Kidney (tissue), 14 donors: ENCODE data around the gene CTNNBL1. TPM values are rescaled to one million over a fixed set of nuclear protein-coding genes. Genes with fewer than 3 reads are reported as not detected.

ENCODE experiments used
- DNase-seq, 5 donors: peaks; one replicate each; pipeline ENCODE4 v3.0.0-alpha.2; 2013 to 2020
- FAIRE-seq: peaks from 2 replicates; lab custom pipeline; 2012; peaks lifted over from hg19 to GRCh38; lab: Jason Lieb, UNC
- H3K27ac ChIP-seq, 2 donors: one replicate each; pipeline ENCODE4 v1.7.0; 2013; ENCODE audit warnings: low read depth in 2 of 2, low read length in 2 of 2, inconsistent platforms in 1 of 2
- H3K27me3 ChIP-seq: one replicate; pipeline ENCODE4 v1.7.1; 2013; ENCODE audit warnings: low read length, inconsistent platforms; ENCODE audit not compliant: control insufficient read depth, insufficient read depth
- H3K36me3 ChIP-seq, 3 donors: one replicate each; pipeline versions ENCODE4 v1.7.0 to v1.7.1; 2013; ENCODE audit warnings: low read length in 3 of 3, control low read depth in 1 of 3, inconsistent platforms in 1 of 3; ENCODE audit not compliant: insufficient read depth in 3 of 3, control insufficient read depth in 2 of 3
- H3K4me1 ChIP-seq, 3 donors: one replicate each; pipeline versions ENCODE4 v1.7.0 to v1.7.1; 2013; ENCODE audit warnings: low read length in 3 of 3, inconsistent platforms in 1 of 3, low read depth in 1 of 3; ENCODE audit not compliant: control insufficient read depth in 2 of 3, insufficient read depth in 2 of 3
- H3K4me3 ChIP-seq, 3 donors: one replicate each; pipeline versions ENCODE4 v1.7.0 to v1.8.1; 2013; ENCODE audit warnings: low read length in 3 of 3, control low read depth in 1 of 3, inconsistent platforms in 1 of 3
- H3K9ac ChIP-seq, 3 donors: one replicate each; pipeline versions ENCODE4 v1.7.0 to v1.7.1; 2013; ENCODE audit warnings: low read length in 3 of 3, control low read depth in 1 of 3, inconsistent platforms in 1 of 3
- H3K9me3 ChIP-seq, 3 donors: one replicate each; pipeline versions ENCODE4 v1.7.0 to v1.7.1; 2013; ENCODE audit warnings: low read length in 3 of 3, control low read depth in 1 of 3, inconsistent platforms in 1 of 3; ENCODE audit not compliant: control insufficient read depth in 2 of 3, insufficient read depth in 1 of 3
- intact Hi-C: fragments of 100-400 bp; cut with DNase I; formaldehyde crosslinking; loops from one replicate; pipeline ENCODE4 v1.11.1; 2022
- polyA plus RNA-seq: library from polyadenylated mRNA; stranded (reverse); fragments of 350-450 nt; fragmentation: Illumina TruSeq; extraction: RNeasy Lipid Tissue Mini Kit (QIAGEN cat#74804); gene quantifications from one replicate; pipeline ENCODE4 v1.2.3, GENCODE V29; 2014; ENCODE audit warnings: low read depth, low replicate concordance; ENCODE audit not compliant: insufficient read depth
- total RNA-seq: library from RNA; stranded (reverse); fragmentation: NEBNext Ultra II Directional; extraction: Animal tissue kit (Norgen Biotek cat#: 25700); gene quantifications from one replicate; pipeline ENCODE4 v1.2.1, GENCODE V29; 2021
- TF ChIP-seq, protein P1 (sequence below): IDR thresholded peaks from 3 replicates; pipeline ENCODE4 v1.5.1; 2012; ENCODE audit warnings: mild to moderate bottlenecking, moderate library complexity, borderline replicate concordance; ENCODE audit not compliant: insufficient read depth; ENCODE audit errors: extremely low read depth
- donor health status: control.
- donor health status: control.
- donor health status: control.
- donor health status: control.
- donor health status: control.
- donor health status: DM: yes; HTN: yes; CAD: no.
- donor health status: Normal renal cell carcinoma (clear cell type).

The CTNNBL1 gene
- total and polyA plus RNA-seq, 2 donors from 2014 or later = 40.9 to 70.9 TPM

DNA sequence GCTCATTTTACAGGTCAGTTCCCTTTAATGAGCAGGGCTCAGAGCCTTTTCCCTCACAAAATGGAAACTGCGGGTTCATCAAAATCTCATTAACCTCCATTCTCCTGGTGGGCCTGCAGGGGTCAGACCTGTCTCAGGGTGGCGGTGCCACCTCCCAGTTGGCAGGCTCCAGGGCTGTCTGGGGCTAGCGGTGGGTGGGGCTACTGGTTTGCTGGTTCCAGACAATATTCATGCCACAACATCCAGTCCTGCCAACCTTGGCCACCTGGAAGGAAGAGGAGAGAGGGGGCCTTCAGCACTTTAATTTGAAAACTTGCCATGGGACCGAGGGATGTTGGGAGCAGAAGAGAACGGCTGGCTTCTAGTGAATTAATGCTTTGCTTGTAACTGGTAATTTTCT lies 41.9 kb upstream of the CTNNBL1 start:
- FAIRE-seq = no peak
- H3K36me3 ChIP-seq = no peaks in the 10 kb centered on the region
- H3K27me3 ChIP-seq = no peaks in the 10 kb centered on the region
- H3K4me3 ChIP-seq = no peak overlapping the region
- DNase-seq = peak in 2 of 5 donors; percentile 24 to 29
- H3K9ac ChIP-seq = no peak overlapping the region
- intact Hi-C loops = no loop called here
- no peaks in the 10 kb centered on the region for H3K9me3 ChIP-seq
- no peaks in the 10 kb centered on the region for H3K4me1 ChIP-seq
- H3K27ac ChIP-seq = no peak overlapping the region
- TF ChIP-seq, protein P1, sequence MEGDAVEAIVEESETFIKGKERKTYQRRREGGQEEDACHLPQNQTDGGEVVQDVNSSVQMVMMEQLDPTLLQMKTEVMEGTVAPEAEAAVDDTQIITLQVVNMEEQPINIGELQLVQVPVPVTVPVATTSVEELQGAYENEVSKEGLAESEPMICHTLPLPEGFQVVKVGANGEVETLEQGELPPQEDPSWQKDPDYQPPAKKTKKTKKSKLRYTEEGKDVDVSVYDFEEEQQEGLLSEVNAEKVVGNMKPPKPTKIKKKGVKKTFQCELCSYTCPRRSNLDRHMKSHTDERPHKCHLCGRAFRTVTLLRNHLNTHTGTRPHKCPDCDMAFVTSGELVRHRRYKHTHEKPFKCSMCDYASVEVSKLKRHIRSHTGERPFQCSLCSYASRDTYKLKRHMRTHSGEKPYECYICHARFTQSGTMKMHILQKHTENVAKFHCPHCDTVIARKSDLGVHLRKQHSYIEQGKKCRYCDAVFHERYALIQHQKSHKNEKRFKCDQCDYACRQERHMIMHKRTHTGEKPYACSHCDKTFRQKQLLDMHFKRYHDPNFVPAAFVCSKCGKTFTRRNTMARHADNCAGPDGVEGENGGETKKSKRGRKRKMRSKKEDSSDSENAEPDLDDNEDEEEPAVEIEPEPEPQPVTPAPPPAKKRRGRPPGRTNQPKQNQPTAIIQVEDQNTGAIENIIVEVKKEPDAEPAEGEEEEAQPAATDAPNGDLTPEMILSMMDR = peak; percentile 36

DNA sequence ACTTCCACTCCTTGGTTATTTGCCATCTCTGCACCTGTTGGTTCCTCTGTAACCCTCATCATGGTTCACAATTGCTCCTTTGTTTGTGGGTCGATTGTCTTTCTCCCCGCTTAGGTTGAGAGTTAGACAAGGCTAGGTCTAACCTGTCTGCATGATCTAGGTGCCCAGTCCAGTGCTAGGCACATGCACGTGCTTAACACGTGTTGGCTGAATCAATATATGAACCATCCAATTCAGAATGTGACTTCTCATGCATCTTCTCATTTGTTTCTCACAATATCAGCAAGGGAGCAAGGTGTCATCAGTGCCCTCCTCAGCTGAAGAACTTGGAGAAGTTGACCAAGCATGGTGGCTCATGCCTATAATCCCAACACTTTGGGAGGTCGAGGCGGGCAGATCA lies 36.9 kb upstream of the CTNNBL1 start:
- Histone ChIP-seq H3K4me1 (no peaks in the 10 kb centered on the region), H3K36me3 (no peaks in the 10 kb centered on the region), H3K9ac (no peak overlapping the region), H3K9me3 (no peaks in the 10 kb centered on the region), H3K4me3 (no peak overlapping the region), H3K27me3 (no peaks in the 10 kb centered on the region), H3K27ac (no peak overlapping the region)
- TF ChIP-seq, protein P1 = no peak
- intact Hi-C loops = no loop called here
- no peak for DNase-seq
- FAIRE-seq = no peak

DNA sequence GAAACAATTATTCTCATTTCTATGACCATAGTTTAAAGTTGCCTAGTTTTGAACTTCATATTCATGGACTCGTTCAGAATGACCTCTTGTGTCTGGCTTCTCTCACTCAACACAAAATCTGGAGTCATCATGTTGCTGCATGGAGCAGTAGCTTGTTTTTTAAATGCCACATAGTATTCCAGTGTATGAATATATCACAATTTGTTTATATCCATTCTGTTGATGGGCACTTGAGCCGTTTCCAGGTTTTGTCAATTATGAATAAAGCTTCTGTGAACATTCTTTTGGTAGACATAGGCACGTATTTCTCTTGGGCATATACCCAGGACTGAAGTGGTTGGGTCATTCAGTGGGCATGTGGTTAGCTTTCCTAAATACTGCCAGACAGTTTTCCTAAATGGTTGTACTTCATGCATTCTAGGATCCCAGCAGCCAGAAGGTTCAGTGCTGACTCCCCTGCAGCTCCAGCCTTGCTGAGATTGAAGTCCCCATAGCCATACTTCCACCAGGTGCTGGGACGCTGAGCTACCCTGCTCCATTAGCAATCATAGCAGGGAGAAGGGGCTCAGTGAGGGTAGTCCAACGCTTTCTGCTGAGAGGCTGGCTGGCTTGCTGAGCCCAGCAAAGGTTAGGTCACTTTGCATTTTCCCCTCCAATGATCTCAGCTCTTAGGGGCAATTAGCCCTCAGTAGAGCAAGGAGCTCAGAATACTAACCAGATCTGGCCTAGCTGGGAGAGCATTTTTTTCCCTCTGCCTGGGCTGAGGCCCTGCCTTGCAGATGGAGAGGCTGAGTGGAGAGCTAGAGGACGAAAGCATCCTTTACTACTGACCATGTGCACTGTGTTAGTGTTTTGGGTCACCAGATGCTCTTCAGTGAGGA lies 35.7 kb upstream of the CTNNBL1 start:
- FAIRE-seq = no peak

More for the DNA sequence above, 35.7 kb upstream of the CTNNBL1 start:
- TF ChIP-seq, protein P1 = no peak
- H3K36me3 ChIP-seq = no peaks in the 10 kb centered on the region
- H3K9me3 ChIP-seq = no peaks in the 10 kb centered on the region
- H3K4me3 ChIP-seq = no peak overlapping the region
- H3K27me3 ChIP-seq = no peaks in the 10 kb centered on the region
- no peak overlapping the region for H3K9ac ChIP-seq
- H3K4me1 ChIP-seq = no peaks in the 10 kb centered on the region
- DNase-seq = peak in 3 of 5 donors; percentile 23 to 44 (median 44)
- intact Hi-C loops = no loop called here
- no peak overlapping the region for H3K27ac ChIP-seq
